ENCODE measurements around the gene TBCB.

DNA sequence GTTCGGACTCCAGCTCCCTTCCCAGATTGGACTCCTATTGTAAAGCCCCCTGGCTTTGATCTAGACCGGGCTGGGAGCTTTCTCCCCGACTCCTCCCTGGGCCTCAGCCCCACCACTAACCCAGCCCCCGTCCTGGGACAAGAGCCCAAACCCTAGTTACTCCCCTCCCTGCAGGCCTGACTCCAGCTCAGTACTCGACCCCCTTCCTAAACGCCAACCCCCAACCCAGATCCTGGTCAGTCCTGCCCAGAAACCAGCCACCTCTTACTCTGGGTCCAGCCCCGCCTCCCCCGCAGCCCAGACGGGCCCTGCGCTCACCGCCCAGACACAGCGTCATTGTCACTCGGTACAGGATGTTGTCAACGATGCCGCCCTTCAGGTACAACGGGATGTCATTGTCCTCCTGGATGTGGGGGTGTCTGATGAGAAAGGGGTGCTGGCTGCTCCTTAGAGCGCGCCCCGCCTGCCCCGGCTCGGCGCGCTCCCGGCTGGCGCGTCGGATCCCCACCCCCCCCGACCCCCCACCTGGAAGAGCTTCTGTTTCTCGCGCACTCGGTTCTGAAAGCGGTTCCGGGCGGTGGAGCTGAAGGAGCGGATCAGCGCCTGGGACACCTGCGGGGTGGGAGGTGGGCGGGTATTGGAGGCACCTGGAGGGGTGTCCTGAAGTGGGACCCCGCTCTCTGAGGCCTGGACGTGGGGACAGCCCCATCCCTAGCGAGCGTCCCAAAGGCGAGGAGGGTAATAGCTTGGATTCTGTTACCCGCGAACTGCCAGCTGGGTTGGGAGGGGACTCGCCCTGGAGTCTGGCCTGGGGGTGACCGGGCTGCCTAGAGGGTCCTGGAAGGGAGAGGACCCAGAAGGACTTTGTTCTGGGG is 36.1 kb downstream of the TBCB start:
- TF ChIP-seq, protein P1, sequence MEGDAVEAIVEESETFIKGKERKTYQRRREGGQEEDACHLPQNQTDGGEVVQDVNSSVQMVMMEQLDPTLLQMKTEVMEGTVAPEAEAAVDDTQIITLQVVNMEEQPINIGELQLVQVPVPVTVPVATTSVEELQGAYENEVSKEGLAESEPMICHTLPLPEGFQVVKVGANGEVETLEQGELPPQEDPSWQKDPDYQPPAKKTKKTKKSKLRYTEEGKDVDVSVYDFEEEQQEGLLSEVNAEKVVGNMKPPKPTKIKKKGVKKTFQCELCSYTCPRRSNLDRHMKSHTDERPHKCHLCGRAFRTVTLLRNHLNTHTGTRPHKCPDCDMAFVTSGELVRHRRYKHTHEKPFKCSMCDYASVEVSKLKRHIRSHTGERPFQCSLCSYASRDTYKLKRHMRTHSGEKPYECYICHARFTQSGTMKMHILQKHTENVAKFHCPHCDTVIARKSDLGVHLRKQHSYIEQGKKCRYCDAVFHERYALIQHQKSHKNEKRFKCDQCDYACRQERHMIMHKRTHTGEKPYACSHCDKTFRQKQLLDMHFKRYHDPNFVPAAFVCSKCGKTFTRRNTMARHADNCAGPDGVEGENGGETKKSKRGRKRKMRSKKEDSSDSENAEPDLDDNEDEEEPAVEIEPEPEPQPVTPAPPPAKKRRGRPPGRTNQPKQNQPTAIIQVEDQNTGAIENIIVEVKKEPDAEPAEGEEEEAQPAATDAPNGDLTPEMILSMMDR (conservative IDR thresholded peaks at IDR 0.05; ENCODE audit: low read depth, low read length) = no peak
- TF ChIP-seq EZH2 (IDR thresholded peaks at IDR 0.05; ENCODE audit: borderline replicate concordance, low read depth, low read length, poor library complexity, severe bottlenecking) = no peak
